CD4-positive, CD25-positive, alpha-beta regulatory T cell (primary cell): ENCODE results near the gene TGM5. TPM values are rescaled to one million over a fixed set of nuclear protein-coding genes. Genes with fewer than 3 reads are reported as not detected.
A peak's percentile ranks its signal among the peaks of the same experiment; 100 is the strongest.

Experiments used
- ATAC-seq, 2 donors: fragments of 150-1000 bp; cut with Tn5 transposase; one replicate each; pipeline ENCODE4 v1.10.0; 2021; ENCODE audit warnings: low read depth in 2 of 2, moderate number of reproducible peaks in 2 of 2, moderate library complexity in 1 of 2
- DNase-seq, 3 donors: peaks; one replicate each; pipeline versions ENCODE4 v3.0.0 to v3.0.0-alpha.2; 2012 to 2022; ENCODE audit warnings: mixed read lengths in 1 of 3
- H3K27ac ChIP-seq: one replicate; pipeline ENCODE4 v1.7.0; 2013; ENCODE audit warnings: mild to moderate bottlenecking, low read length; ENCODE audit not compliant: insufficient read depth, poor library complexity, severe bottlenecking
- H3K27me3 ChIP-seq: one replicate; pipeline ENCODE4 v1.7.0; 2013; ENCODE audit warnings: low read length; ENCODE audit not compliant: control insufficient read depth, insufficient read depth
- H3K36me3 ChIP-seq: one replicate; pipeline ENCODE4 v1.7.0; 2013; ENCODE audit warnings: mild to moderate bottlenecking, low read length, moderate library complexity; ENCODE audit not compliant: control insufficient read depth, insufficient read depth
- H3K4me1 ChIP-seq: 2 replicates; pipeline ENCODE4 v1.7.0; 2013; ENCODE audit warnings: mild to moderate bottlenecking, low read length; ENCODE audit not compliant: insufficient read depth, control insufficient read depth, poor library complexity, severe bottlenecking
- H3K4me3 ChIP-seq: one replicate; pipeline ENCODE4 v1.7.0; 2013; ENCODE audit warnings: low read depth, mild to moderate bottlenecking, low read length, moderate library complexity
- H3K9me3 ChIP-seq, 2 experiments: 1 replicate in 1 of 2; 2 replicates in 1 of 2; pipeline ENCODE4 v1.7.0; 2013; ENCODE audit warnings: low read length in 2 of 2, mild to moderate bottlenecking in 1 of 2, moderate library complexity in 1 of 2; ENCODE audit not compliant: control insufficient read depth in 2 of 2
- H3K27ac Mint-ChIP-seq, 3 donors: one replicate each; pipeline ENCODE4 v1.8.0; 2020 to 2022; ENCODE audit warnings: mild to moderate bottlenecking in 3 of 3, mixed read lengths in 3 of 3, moderate library complexity in 2 of 3
- H3K27me3 Mint-ChIP-seq: one replicate; pipeline ENCODE4 v1.8.0; 2022; ENCODE audit warnings: mild to moderate bottlenecking, mixed read lengths
- H3K36me3 Mint-ChIP-seq: one replicate; pipeline ENCODE4 v1.8.0; 2020; ENCODE audit warnings: mixed read lengths
- H3K4me1 Mint-ChIP-seq, 4 donors: one replicate each; pipeline ENCODE4 v1.8.0; 2020 to 2022; ENCODE audit warnings: mixed read lengths in 4 of 4, mild to moderate bottlenecking in 1 of 4
- H3K4me3 Mint-ChIP-seq, 4 donors: one replicate each; pipeline ENCODE4 v1.8.0; 2020 to 2022; ENCODE audit warnings: mild to moderate bottlenecking in 4 of 4, mixed read lengths in 4 of 4, moderate library complexity in 3 of 4
- H3K9me3 Mint-ChIP-seq, 7 donors: one replicate each; pipeline ENCODE4 v1.8.0; 2020 to 2022; ENCODE audit warnings: mixed read lengths in 7 of 7, mild to moderate bottlenecking in 3 of 7, moderate library complexity in 2 of 7
- polyA plus RNA-seq, 4 donors: library from polyadenylated mRNA; unstranded; fragments of 300-500 nt; fragmentation: Illumina TruSeq; gene quantifications; one replicate each; pipeline ENCODE4 v1.2.3, GENCODE V29; 2021
- total RNA-seq: library from RNA; stranded (reverse); gene quantifications from one replicate; pipeline ENCODE4 v1.2.3, GENCODE V29; 2022

Gene TGM5
- total and polyA plus RNA-seq, 5 donors from 2014 or later: not detected

GRCh38 chr15:43212951-43213350 is 53.8 kb downstream of the TGM5 start:
- H3K4me3 Mint-ChIP-seq: no peak overlapping the region
- no peak for DNase-seq
- no peak overlapping the region for H3K4me3 ChIP-seq
- peaks cover 2% of the 10 kb centered on the region for H3K27me3 ChIP-seq
- H3K4me1 Mint-ChIP-seq: no peaks in the 10 kb centered on the region
- H3K9me3 Mint-ChIP-seq: peaks cover 0 to 2% (median 0%) of the 10 kb centered on the region in 7 donors
- H3K36me3 Mint-ChIP-seq: no peaks in the 10 kb centered on the region
- no peak for ATAC-seq
- no peaks in the 10 kb centered on the region for H3K4me1 ChIP-seq
- peaks cover 9% of the 10 kb centered on the region for H3K27me3 Mint-ChIP-seq
- no peaks in the 10 kb centered on the region for H3K36me3 ChIP-seq
- no peak overlapping the region for H3K27ac ChIP-seq
- no peaks in the 10 kb centered on the region for H3K9me3 ChIP-seq
- H3K27ac Mint-ChIP-seq: no peak overlapping the region

- H3K36me3 Mint-ChIP-seq: no peaks in the 10 kb centered on the region
- peaks cover 0 to 2% (median 0%) of the 10 kb centered on the region in 7 donors for H3K9me3 Mint-ChIP-seq
- no peak for DNase-seq
- no peak for ATAC-seq
- Histone ChIP-seq H3K4me3 (no peak overlapping the region), H3K27me3 (peaks cover 2% of the 10 kb centered on the region), H3K36me3 (no peaks in the 10 kb centered on the region), H3K27ac (no peak overlapping the region), H3K9me3 (no peaks in the 10 kb centered on the region), H3K4me1 (no peaks in the 10 kb centered on the region)
- no peak overlapping the region for H3K27ac Mint-ChIP-seq
- H3K4me1 Mint-ChIP-seq: no peaks in the 10 kb centered on the region
- H3K4me3 Mint-ChIP-seq: no peak overlapping the region
- peaks cover 9% of the 10 kb centered on the region for H3K27me3 Mint-ChIP-seq
Measured at GRCh38 chr15:43212299-43212698, 54.4 kb downstream of the TGM5 start.

GRCh38 chr15:43211224-43211735 is 55.4 kb downstream of the TGM5 start:
- no peaks in the 10 kb centered on the region for H3K36me3 Mint-ChIP-seq
- H3K4me3 Mint-ChIP-seq: no peak overlapping the region
- peaks cover 9% of the 10 kb centered on the region for H3K27me3 Mint-ChIP-seq
- DNase-seq (no peak), ATAC-seq (no peak)
- peaks cover 2% of the 10 kb centered on the region for H3K27me3 ChIP-seq
- no peaks in the 10 kb centered on the region for H3K9me3 ChIP-seq
- H3K27ac Mint-ChIP-seq: no peak overlapping the region
- no peaks in the 10 kb centered on the region for H3K4me1 Mint-ChIP-seq
- H3K9me3 Mint-ChIP-seq: no peaks in the 10 kb centered on the region
- H3K4me1 ChIP-seq: no peaks in the 10 kb centered on the region
- no peak overlapping the region for H3K4me3 ChIP-seq
- no peaks in the 10 kb centered on the region for H3K36me3 ChIP-seq
- H3K27ac ChIP-seq: no peak overlapping the region

- H3K27ac Mint-ChIP-seq: no peak overlapping the region
Measured at GRCh38 chr15:43210807-43211206, 55.9 kb downstream of the TGM5 start.

GRCh38 chr15:43210172-43210745 is 56.5 kb downstream of the TGM5 start:
- peak overlapping the region in 1 of 3 donors; percentile 16 for H3K27ac Mint-ChIP-seq

More at GRCh38 chr15:43210807-43211206, 55.9 kb downstream of the TGM5 start:
- peaks cover 9% of the 10 kb centered on the region for H3K27me3 Mint-ChIP-seq
- Histone ChIP-seq H3K27ac (no peak overlapping the region), H3K4me1 (no peaks in the 10 kb centered on the region), H3K27me3 (peaks cover 2% of the 10 kb centered on the region), H3K9me3 (no peaks in the 10 kb centered on the region), H3K36me3 (no peaks in the 10 kb centered on the region), H3K4me3 (no peak overlapping the region)
- no peaks in the 10 kb centered on the region for H3K9me3 Mint-ChIP-seq
- no peak overlapping the region for H3K4me3 Mint-ChIP-seq
- DNase-seq (no peak), ATAC-seq (no peak)
- no peaks in the 10 kb centered on the region for H3K4me1 Mint-ChIP-seq
- no peaks in the 10 kb centered on the region for H3K36me3 Mint-ChIP-seq

GRCh38 chr15:43209059-43209824 is 57.5 kb downstream of the TGM5 start:
- Histone ChIP-seq H3K4me1 (no peaks in the 10 kb centered on the region), H3K27ac (no peak overlapping the region), H3K9me3 (no peaks in the 10 kb centered on the region), H3K36me3 (no peaks in the 10 kb centered on the region), H3K27me3 (peaks cover 2% of the 10 kb centered on the region), H3K4me3 (no peak overlapping the region)
- ATAC-seq (no peak), DNase-seq (no peak)
- Mint-ChIP-seq H3K27ac (no peak overlapping the region), H3K27me3 (peaks cover 9% of the 10 kb centered on the region), H3K4me1 (peaks cover 0 to 4% (median 2%) of the 10 kb centered on the region in 4 donors), H3K9me3 (no peaks in the 10 kb centered on the region), H3K36me3 (no peaks in the 10 kb centered on the region), H3K4me3 (no peak overlapping the region)

More at GRCh38 chr15:43210172-43210745, 56.5 kb downstream of the TGM5 start:
- peaks cover 9% of the 10 kb centered on the region for H3K27me3 Mint-ChIP-seq
- ATAC-seq: no peak
- no peaks in the 10 kb centered on the region for H3K36me3 Mint-ChIP-seq
- no peaks in the 10 kb centered on the region for H3K4me1 ChIP-seq
- DNase-seq: no peak
- H3K4me1 Mint-ChIP-seq: no peaks in the 10 kb centered on the region
- H3K27ac ChIP-seq: no peak overlapping the region
- peaks cover 2% of the 10 kb centered on the region for H3K27me3 ChIP-seq
- H3K9me3 Mint-ChIP-seq: no peaks in the 10 kb centered on the region
- no peak overlapping the region for H3K4me3 ChIP-seq
- no peaks in the 10 kb centered on the region for H3K36me3 ChIP-seq
- no peak overlapping the region for H3K4me3 Mint-ChIP-seq
- H3K9me3 ChIP-seq: no peaks in the 10 kb centered on the region

- no peak for ATAC-seq
- H3K9me3 Mint-ChIP-seq: no peaks in the 10 kb centered on the region
- H3K36me3 Mint-ChIP-seq: no peaks in the 10 kb centered on the region
- H3K4me3 ChIP-seq: no peak overlapping the region
- H3K36me3 ChIP-seq: no peaks in the 10 kb centered on the region
- H3K4me1 Mint-ChIP-seq: peaks cover 0 to 5% (median 2%) of the 10 kb centered on the region in 4 donors
- H3K27ac Mint-ChIP-seq: peak overlapping the region in 1 of 3 donors; percentile 56
- H3K4me3 Mint-ChIP-seq: no peak overlapping the region
- peaks cover 2% of the 10 kb centered on the region for H3K27me3 ChIP-seq
- no peaks in the 10 kb centered on the region for H3K4me1 ChIP-seq
- DNase-seq: no peak
- peaks cover 9% of the 10 kb centered on the region for H3K27me3 Mint-ChIP-seq
- no peak overlapping the region for H3K27ac ChIP-seq
- no peaks in the 10 kb centered on the region for H3K9me3 ChIP-seq
Measured at GRCh38 chr15:43208052-43209002, 58.4 kb downstream of the TGM5 start.
